Suprapubic skin (tissue), 4 donors: ENCODE results near the gene NBPF1.
"Not testable (repeated sequence)": the region's sequence is repeated elsewhere in the genome, so short reads cannot be mapped to it uniquely, and the experiment has no call there.

Experiments used
- POLR2A ChIP-seq, 2 donors: fragments of 450-650 bp; IDR thresholded peaks; one replicate each; pipeline ENCODE4 v1.6.1; 2017; ENCODE audit warnings: antibody characterized with exemption in 2 of 2, mild to moderate bottlenecking in 2 of 2, moderate library complexity in 2 of 2
- POLR2AphosphoS5 ChIP-seq, 3 donors: sonication (generic); formaldehyde crosslinking; IDR thresholded peaks; one replicate each; pipeline ENCODE4 v1.6.1; 2017; ENCODE audit warnings: antibody characterized with exemption in 3 of 3
- TF ChIP-seq, protein P1 (sequence below), 2 donors: fragments of 200-600 bp in 1 of 2; fragments of 450-650 bp in 1 of 2; sonication (generic) in 1 of 2; IDR thresholded peaks; one replicate each; pipeline ENCODE4 v1.5.1; 2016 to 2019; ENCODE audit warnings: antibody characterized with exemption in 2 of 2, mild to moderate bottlenecking in 1 of 2, moderate library complexity in 1 of 2

DNA sequence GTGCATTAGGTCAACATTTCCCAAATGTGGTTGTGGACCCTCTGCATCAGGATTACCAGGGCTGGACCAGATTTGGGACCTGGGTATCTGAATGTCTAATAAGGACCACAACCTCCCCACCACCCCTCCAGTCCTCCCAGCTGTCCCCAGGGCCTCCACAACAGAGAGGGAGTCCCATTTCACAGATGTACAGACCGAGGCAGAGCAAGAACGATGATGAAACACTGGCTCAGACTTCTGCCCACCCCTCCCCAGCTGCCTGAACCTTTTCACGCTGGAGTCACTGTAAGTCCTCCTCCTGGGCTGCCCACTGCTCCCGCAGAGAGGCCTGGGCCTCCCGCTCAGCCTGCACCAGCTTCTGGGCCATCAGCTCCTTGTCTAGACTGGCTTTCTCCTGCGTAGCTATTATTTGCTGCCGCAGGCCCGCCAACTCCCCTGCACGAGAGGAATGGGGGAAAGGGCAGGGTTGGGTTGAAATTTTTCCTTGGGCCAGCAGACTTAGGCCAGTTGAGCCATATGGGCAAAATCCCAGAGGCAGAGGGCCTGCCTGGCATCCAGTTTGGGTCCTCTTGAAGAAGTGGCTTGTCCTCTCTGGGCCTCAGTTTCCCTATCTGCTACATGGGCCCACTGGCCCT lies 8.4 kb upstream of the NBPF1 start:
- TF ChIP-seq, protein P1, sequence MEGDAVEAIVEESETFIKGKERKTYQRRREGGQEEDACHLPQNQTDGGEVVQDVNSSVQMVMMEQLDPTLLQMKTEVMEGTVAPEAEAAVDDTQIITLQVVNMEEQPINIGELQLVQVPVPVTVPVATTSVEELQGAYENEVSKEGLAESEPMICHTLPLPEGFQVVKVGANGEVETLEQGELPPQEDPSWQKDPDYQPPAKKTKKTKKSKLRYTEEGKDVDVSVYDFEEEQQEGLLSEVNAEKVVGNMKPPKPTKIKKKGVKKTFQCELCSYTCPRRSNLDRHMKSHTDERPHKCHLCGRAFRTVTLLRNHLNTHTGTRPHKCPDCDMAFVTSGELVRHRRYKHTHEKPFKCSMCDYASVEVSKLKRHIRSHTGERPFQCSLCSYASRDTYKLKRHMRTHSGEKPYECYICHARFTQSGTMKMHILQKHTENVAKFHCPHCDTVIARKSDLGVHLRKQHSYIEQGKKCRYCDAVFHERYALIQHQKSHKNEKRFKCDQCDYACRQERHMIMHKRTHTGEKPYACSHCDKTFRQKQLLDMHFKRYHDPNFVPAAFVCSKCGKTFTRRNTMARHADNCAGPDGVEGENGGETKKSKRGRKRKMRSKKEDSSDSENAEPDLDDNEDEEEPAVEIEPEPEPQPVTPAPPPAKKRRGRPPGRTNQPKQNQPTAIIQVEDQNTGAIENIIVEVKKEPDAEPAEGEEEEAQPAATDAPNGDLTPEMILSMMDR (IDR thresholded peaks at IDR 0.05) = not testable (repeated sequence)
- not testable (repeated sequence) for TF ChIP-seq POLR2AphosphoS5, POLR2A (IDR thresholded peaks at IDR 0.05)
